Mesenchymal stem cell (in vitro differentiated cells and primary cell): ENCODE data around the gene EFHD2.

Experiments
- DNase-seq: peaks from one replicate; pipeline ENCODE4 v3.0.0-alpha.2; 2013
- H2AFZ ChIP-seq: one replicate; pipeline ENCODE4 v1.6.1; 2013; ENCODE audit warnings: low read depth, mild to moderate bottlenecking, control low read depth, inconsistent platforms, low read length, moderate library complexity
- H2AK5ac ChIP-seq: 2 replicates; pipeline ENCODE4 v1.6.1; 2013; ENCODE audit warnings: low read length, moderate library complexity, mild to moderate bottlenecking, inconsistent platforms; ENCODE audit not compliant: severe bottlenecking
- H2BK120ac ChIP-seq: one replicate; pipeline ENCODE4 v1.6.1; 2013; ENCODE audit warnings: low read depth, mild to moderate bottlenecking, inconsistent platforms, low read length, moderate library complexity
- H2BK12ac ChIP-seq, 2 experiments: one replicate each; pipeline ENCODE4 v1.6.1; 2013; ENCODE audit warnings: inconsistent platforms in 2 of 2, low read length in 2 of 2, mild to moderate bottlenecking in 2 of 2, moderate library complexity in 2 of 2, control low read depth in 1 of 2
- H2BK15ac ChIP-seq: one replicate; pipeline ENCODE4 v1.6.1; 2013; ENCODE audit warnings: mild to moderate bottlenecking, low read depth, inconsistent platforms; ENCODE audit not compliant: poor library complexity, severe bottlenecking
- H2BK5ac ChIP-seq: 2 replicates; pipeline ENCODE4 v1.6.1; 2013; ENCODE audit warnings: low read depth, mild to moderate bottlenecking, low read length, control low read depth, inconsistent platforms; ENCODE audit not compliant: poor library complexity, severe bottlenecking
- H3K14ac ChIP-seq, 2 experiments: one replicate each; pipeline ENCODE4 v1.6.1; 2013; ENCODE audit warnings: inconsistent platforms in 2 of 2, low read length in 2 of 2, control low read depth in 1 of 2, mild to moderate bottlenecking in 1 of 2, moderate library complexity in 1 of 2
- H3K18ac ChIP-seq, 2 experiments: one replicate each; pipeline ENCODE4 v1.6.1; 2013; ENCODE audit warnings: inconsistent platforms in 2 of 2, low read length in 2 of 2, control low read depth in 1 of 2, low read depth in 1 of 2, mild to moderate bottlenecking in 1 of 2
- H3K23ac ChIP-seq, 2 experiments: one replicate each; pipeline ENCODE4 v1.6.1; 2013; ENCODE audit warnings: inconsistent platforms in 2 of 2, low read length in 2 of 2, mild to moderate bottlenecking in 2 of 2, moderate library complexity in 2 of 2, control low read depth in 1 of 2
- H3K27ac ChIP-seq: 2 replicates; pipeline ENCODE4 v1.5.1; 2013; ENCODE audit warnings: mild to moderate bottlenecking, moderate library complexity, low read length, control low read depth, inconsistent platforms; ENCODE audit not compliant: poor library complexity, severe bottlenecking
- H3K27me3 ChIP-seq, 2 experiments: 2 replicates each; pipeline versions ENCODE4 v1.6.1 to v1.7.0; 2013; ENCODE audit warnings: low read length in 2 of 2, mild to moderate bottlenecking in 2 of 2, moderate library complexity in 2 of 2, control low read depth in 1 of 2, inconsistent platforms in 1 of 2; ENCODE audit not compliant: control insufficient read depth in 1 of 2, insufficient read depth in 1 of 2
- H3K36me3 ChIP-seq, 2 experiments: 2 replicates each; pipeline versions ENCODE4 v1.6.1 to v1.7.0; 2013; ENCODE audit warnings: low read length in 2 of 2, control low read depth in 1 of 2, inconsistent platforms in 1 of 2, low read depth in 1 of 2, mild to moderate bottlenecking in 1 of 2; ENCODE audit not compliant: insufficient read depth in 2 of 2, control insufficient read depth in 1 of 2
- H3K4ac ChIP-seq, 2 experiments: one replicate each; pipeline ENCODE4 v1.6.1; 2013; ENCODE audit warnings: inconsistent platforms in 2 of 2, low read length in 2 of 2, mild to moderate bottlenecking in 2 of 2, moderate library complexity in 2 of 2, control low read depth in 1 of 2, low read depth in 1 of 2
- H3K4me1 ChIP-seq: 2 replicates; pipeline ENCODE4 v1.6.1; 2013; ENCODE audit warnings: low read depth, low read length, control low read depth; ENCODE audit not compliant: control insufficient read depth, insufficient read depth
- H3K4me2 ChIP-seq: 2 replicates; pipeline ENCODE4 v1.6.1; 2013; ENCODE audit warnings: low read length, mild to moderate bottlenecking, inconsistent platforms; ENCODE audit not compliant: poor library complexity, severe bottlenecking
- H3K4me3 ChIP-seq, 2 experiments: 2 replicates each; pipeline versions ENCODE4 v1.5.1 to v1.7.0; 2013; ENCODE audit warnings: low read length in 2 of 2, mild to moderate bottlenecking in 2 of 2, control low read depth in 1 of 2, low read depth in 1 of 2; ENCODE audit not compliant: insufficient read depth in 1 of 2
- H3K79me1 ChIP-seq: replicated peaks from 2 replicates; pipeline ENCODE4 v1.6.1; 2013; ENCODE audit warnings: mild to moderate bottlenecking, control low read depth, low read length, inconsistent platforms; ENCODE audit not compliant: poor library complexity, severe bottlenecking
- H3K9ac ChIP-seq: 2 replicates; pipeline ENCODE4 v1.7.0; 2013; ENCODE audit warnings: mild to moderate bottlenecking, low read length, moderate library complexity
- H3K9me3 ChIP-seq: 2 replicates; pipeline ENCODE4 v1.7.0; 2013; ENCODE audit warnings: mild to moderate bottlenecking, low read length; ENCODE audit not compliant: control insufficient read depth
- H4K8ac ChIP-seq: one replicate; pipeline ENCODE4 v1.6.1; 2013; ENCODE audit warnings: inconsistent platforms, mild to moderate bottlenecking, low read length, moderate library complexity
- H4K91ac ChIP-seq: one replicate; pipeline ENCODE4 v1.6.1; 2013; ENCODE audit warnings: mild to moderate bottlenecking, low read length, inconsistent platforms
- WGBS: methylation state at CpG from one replicate; pipeline ENCODE4 v1.1.7; 2013; ENCODE audit warnings: mixed read lengths; 5-methylcytosine and 5-hydroxymethylcytosine counted together

EFHD2 gene

GRCh38 chr1:15417059-15417934 lies 7.6 kb downstream of the EFHD2 start:
- Histone ChIP-seq H3K79me1 (peaks cover 37% of the 10 kb centered on the region), H4K91ac (peak overlapping the region; percentile 78), H3K4ac (peak overlapping the region in 1 of 2 experiments; percentile 68), H2AK5ac (no peak overlapping the region), H3K14ac (no peak overlapping the region), H3K4me1 (peaks cover 29% of the 10 kb centered on the region), H3K9me3 (no peaks in the 10 kb centered on the region), H3K9ac (peak overlapping the region; percentile 10), H2AFZ (no peak overlapping the region), H2BK15ac (peak overlapping the region; percentile 52), H3K36me3 (peaks cover 3 to 11% of the 10 kb centered on the region in 2 experiments), H4K8ac (peak overlapping the region; percentile 79), H3K23ac (no peak overlapping the region), H3K18ac (peak overlapping the region; percentile 91 to 92), H3K4me3 (no peak overlapping the region), H2BK5ac (no peak overlapping the region), H2BK120ac (peak overlapping the region; percentile 22), H3K27me3 (no peaks in the 10 kb centered on the region), H3K4me2 (peak overlapping the region; percentile 20), H2BK12ac (peak overlapping the region; percentile 47 to 86), H3K27ac (peak overlapping the region; percentile 47)
- 47% methylated on average over 12 of the region's 18 CpGs for WGBS
- peak; percentile 92 for DNase-seq

- WGBS, result 86% methylated on average over 18 of the region's 18 CpGs
These were observed 9.3 kb downstream of the EFHD2 start for GRCh38 chr1:15418806-15419515.

GRCh38 chr1:15420853-15421465 lies 11.3 kb downstream of the EFHD2 start:
- H2BK120ac ChIP-seq, result no peak overlapping the region
- H3K4me3 ChIP-seq, result peak overlapping the region in 1 of 2 experiments; percentile 56
- no peak overlapping the region for H4K91ac ChIP-seq
- peak overlapping the region in 1 of 2 experiments; percentile 25 for H2BK12ac ChIP-seq
- H3K14ac ChIP-seq, result no peak overlapping the region
- H3K9ac ChIP-seq, result no peak overlapping the region
- peaks cover 33% of the 10 kb centered on the region for H3K4me1 ChIP-seq
- H2BK5ac ChIP-seq, result no peak overlapping the region
- H3K18ac ChIP-seq, result no peak overlapping the region
- H3K27ac ChIP-seq, result no peak overlapping the region
- H3K4me2 ChIP-seq, result no peak overlapping the region
- H3K27me3 ChIP-seq, result no peaks in the 10 kb centered on the region
- H3K4ac ChIP-seq, result no peak overlapping the region
- no peak overlapping the region for H3K23ac ChIP-seq
- H2AFZ ChIP-seq, result no peak overlapping the region
- no peak overlapping the region for H2AK5ac ChIP-seq
- no peak overlapping the region for H4K8ac ChIP-seq
- DNase-seq, result no peak
- peak overlapping the region; percentile 39 for H2BK15ac ChIP-seq
- H3K79me1 ChIP-seq, result peaks cover 38% of the 10 kb centered on the region
- peaks cover 0 to 9% of the 10 kb centered on the region in 2 experiments for H3K36me3 ChIP-seq
- H3K9me3 ChIP-seq, result no peaks in the 10 kb centered on the region
- WGBS, result 96% methylated on average over 7 of the region's 8 CpGs

More at GRCh38 chr1:15418806-15419515, 9.3 kb downstream of the EFHD2 start:
- Histone ChIP-seq H2AK5ac (peak overlapping the region; percentile 62), H3K9ac (no peak overlapping the region), H3K4me2 (no peak overlapping the region), H2BK5ac (no peak overlapping the region), H3K79me1 (peaks cover 33% of the 10 kb centered on the region), H3K4me1 (peaks cover 33% of the 10 kb centered on the region), H3K27me3 (no peaks in the 10 kb centered on the region), H3K18ac (peak overlapping the region; percentile 11 to 50), H2BK15ac (peak overlapping the region; percentile 54), H3K9me3 (no peaks in the 10 kb centered on the region), H2BK120ac (no peak overlapping the region), H3K4me3 (no peak overlapping the region), H2AFZ (no peak overlapping the region), H3K27ac (no peak overlapping the region), H3K36me3 (peaks cover 3 to 11% of the 10 kb centered on the region in 2 experiments), H2BK12ac (peak overlapping the region; percentile 45 to 49), H3K14ac (no peak overlapping the region), H3K23ac (no peak overlapping the region), H3K4ac (peak overlapping the region; percentile 21 to 27), H4K91ac (peak overlapping the region; percentile 57), H4K8ac (peak overlapping the region; percentile 29)
- no peak for DNase-seq
